ENCODE measurements around the gene BHMT. TPM values are rescaled to one million over a fixed set of nuclear protein-coding genes. Genes with fewer than 3 reads are reported as not detected.

BHMT gene
- total RNA-seq, 1 experiment from 2014 or later, result 1.2 TPM

DNA sequence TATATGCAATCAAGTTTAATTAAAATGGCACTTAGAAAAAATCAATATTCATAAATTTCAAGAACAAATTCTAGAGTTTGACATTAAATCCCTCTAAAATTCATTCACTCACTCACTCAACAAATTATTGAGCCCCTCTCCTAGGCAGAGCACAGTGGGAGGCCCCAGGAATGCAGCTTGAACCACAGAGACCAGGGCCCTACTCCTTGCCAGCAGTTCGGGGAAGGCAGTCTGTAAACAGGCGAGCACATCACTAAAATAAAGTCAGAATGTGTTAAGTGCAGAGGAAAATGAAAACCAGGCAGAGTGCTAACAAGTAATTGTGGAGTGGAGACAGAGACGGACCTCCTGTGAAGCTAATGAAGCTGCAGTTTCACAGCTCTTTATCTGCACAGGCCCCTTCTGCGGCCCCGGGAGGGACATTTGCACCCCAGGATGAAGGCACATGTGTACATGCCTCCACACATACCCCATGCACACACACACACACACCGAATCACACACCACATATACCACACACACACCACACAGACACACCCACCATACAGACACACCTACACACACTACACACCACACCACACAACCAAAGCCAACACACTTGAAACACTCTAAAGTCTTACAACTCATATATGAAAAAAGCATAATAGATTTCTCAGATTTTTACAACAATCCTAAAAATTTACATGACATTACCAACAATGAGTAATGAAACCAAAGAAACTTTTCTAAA, 40.5 kb downstream of the BHMT start:
- Mint-ChIP-seq H3K4me1 (no peaks in the 10 kb centered on the region; the same call in 1 of the 2 replicates), H3K4me3 (no peak overlapping the region), H3K27me3 (ENCODE audit: low read depth) (no peaks in the 10 kb centered on the region), H3K9me3 (no peaks in the 10 kb centered on the region), H3K27ac (no peak overlapping the region), H3K36me3 (no peaks in the 10 kb centered on the region)
- POLR2A ChIA-PET, result no interaction called here
- ATAC-seq, result peak; percentile 38; the same call in 1 of the 2 replicates
- CTCF ChIA-PET, result interaction anchor here (1.0 to 1.4 kb wide), 2 partner anchors 19 to 127 kb away, joined by 3 read pairs; no protein-coding TSS in a partner anchor
- DNase-seq (ENCODE audit: low spot score), result no peak
- TF ChIP-seq GRHL2 (CRISPR knock-in tag; IDR thresholded peaks at IDR 0.05; ENCODE audit: insufficient replicate concordance, severe bottlenecking) (no peak), PRDM15 (CRISPR knock-in tag; IDR thresholded peaks at IDR 0.05) (no peak), ELF4 (CRISPR knock-in tag; IDR thresholded peaks at IDR 0.05; ENCODE audit: low read depth) (no peak), CREB1 (CRISPR knock-in tag; IDR thresholded peaks at IDR 0.05) (no peak), NFE2L1 (CRISPR knock-in tag; IDR thresholded peaks at IDR 0.05) (no peak), CREM (CRISPR knock-in tag; IDR thresholded peaks at IDR 0.05) (no peak), ZNF671 (CRISPR knock-in tag; IDR thresholded peaks at IDR 0.05) (no peak), HMGA2 (CRISPR knock-in tag; IDR thresholded peaks at IDR 0.05) (no peak), IRF1 (CRISPR knock-in tag; IDR thresholded peaks at IDR 0.05) (no peak), FOXP1 (CRISPR knock-in tag; IDR thresholded peaks at IDR 0.05; ENCODE audit: borderline replicate concordance) (no peak), FOXP4 (CRISPR knock-in tag; IDR thresholded peaks at IDR 0.05) (no peak), SMAD4 (CRISPR knock-in tag; IDR thresholded peaks at IDR 0.05) (no peak), CDX4 (CRISPR knock-in tag; IDR thresholded peaks at IDR 0.05; ENCODE audit: borderline replicate concordance) (no peak)
- TF ChIP-seq, protein P1, sequence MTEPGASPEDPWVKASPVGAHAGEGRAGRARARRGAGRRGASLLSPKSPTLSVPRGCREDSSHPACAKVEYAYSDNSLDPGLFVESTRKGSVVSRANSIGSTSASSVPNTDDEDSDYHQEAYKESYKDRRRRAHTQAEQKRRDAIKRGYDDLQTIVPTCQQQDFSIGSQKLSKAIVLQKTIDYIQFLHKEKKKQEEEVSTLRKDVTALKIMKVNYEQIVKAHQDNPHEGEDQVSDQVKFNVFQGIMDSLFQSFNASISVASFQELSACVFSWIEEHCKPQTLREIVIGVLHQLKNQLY (CRISPR knock-in tag; IDR thresholded peaks at IDR 0.05), result no peak
- TF ChIP-seq, protein P2, sequence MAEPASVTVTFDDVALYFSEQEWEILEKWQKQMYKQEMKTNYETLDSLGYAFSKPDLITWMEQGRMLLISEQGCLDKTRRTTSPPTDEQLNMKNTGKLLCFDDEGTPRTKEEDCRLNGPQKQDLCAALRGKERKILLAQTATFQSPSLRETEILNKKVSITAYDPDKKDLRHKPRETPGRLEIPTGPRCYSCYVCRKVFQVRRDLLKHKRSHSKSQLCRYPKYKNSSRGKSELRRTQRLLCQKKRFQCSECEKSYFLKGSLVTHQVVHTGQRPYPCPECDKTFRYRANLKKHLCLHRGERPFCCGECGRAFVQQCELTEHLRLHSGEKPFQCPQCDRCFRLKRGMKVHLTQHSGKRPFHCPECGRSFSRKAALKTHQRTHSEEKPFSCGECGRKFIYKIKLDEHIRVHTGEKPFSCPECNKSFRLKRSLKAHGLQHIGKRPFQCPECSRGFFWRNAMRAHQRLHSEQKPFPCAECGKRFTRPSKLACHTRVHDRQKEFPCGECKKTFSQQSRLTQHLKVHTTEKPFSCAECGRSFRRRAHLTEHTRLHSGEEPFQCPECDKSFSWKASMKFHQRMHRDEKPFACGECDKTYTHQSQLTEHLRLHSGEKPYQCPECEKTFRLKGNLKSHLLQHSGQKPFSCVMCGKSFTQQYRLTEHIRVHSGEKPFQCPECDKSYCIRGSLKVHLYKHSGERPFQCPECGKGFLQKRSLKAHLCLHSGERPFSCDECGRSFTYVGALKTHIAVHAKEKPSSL (CRISPR knock-in tag; conservative IDR thresholded peaks at IDR 0.05), result no peak
- TF ChIP-seq, protein P3, sequence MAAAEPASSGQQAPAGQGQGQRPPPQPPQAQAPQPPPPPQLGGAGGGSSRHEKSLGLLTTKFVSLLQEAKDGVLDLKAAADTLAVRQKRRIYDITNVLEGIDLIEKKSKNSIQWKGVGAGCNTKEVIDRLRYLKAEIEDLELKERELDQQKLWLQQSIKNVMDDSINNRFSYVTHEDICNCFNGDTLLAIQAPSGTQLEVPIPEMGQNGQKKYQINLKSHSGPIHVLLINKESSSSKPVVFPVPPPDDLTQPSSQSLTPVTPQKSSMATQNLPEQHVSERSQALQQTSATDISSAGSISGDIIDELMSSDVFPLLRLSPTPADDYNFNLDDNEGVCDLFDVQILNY (CRISPR knock-in tag; IDR thresholded peaks at IDR 0.05), result no peak

All from WTC11 (cell line).